Measurements from ENCODE around the gene STUB1.

Gene STUB1

GRCh38 chr16:708959-709358 lies 28.7 kb downstream of the STUB1 start:
- no peaks in the 10 kb centered on the region for H4K20me1 ChIP-seq (ENCODE audit: insufficient read depth)
- H3K4me3 ChIP-seq (IDR thresholded peaks at IDR 0.05; ENCODE audit: insufficient read depth, low read depth, low read length), result no peak overlapping the region
- no peaks in the 10 kb centered on the region for H3K79me2 ChIP-seq (ENCODE audit: insufficient read depth, low read depth)
- H3K27ac ChIP-seq, result no peak overlapping the region
- peaks cover 21% of the 10 kb centered on the region for H3K4me1 ChIP-seq (ENCODE audit: low read depth, poor library complexity, severe bottlenecking)
- H3K4me2 ChIP-seq, result no peak overlapping the region
- no peak overlapping the region for H3K9ac ChIP-seq
- H2AFZ ChIP-seq (ENCODE audit: low read depth), result no peak overlapping the region
- H3K27me3 ChIP-seq (ENCODE audit: insufficient read depth, low read depth), result peaks cover 88% of the 10 kb centered on the region
- no peak for TF ChIP-seq CTCF (conservative IDR thresholded peaks at IDR 0.05; ENCODE audit: low read depth, low read length)
- no peaks in the 10 kb centered on the region for H3K36me3 ChIP-seq (ENCODE audit: insufficient read depth)

DNA sequence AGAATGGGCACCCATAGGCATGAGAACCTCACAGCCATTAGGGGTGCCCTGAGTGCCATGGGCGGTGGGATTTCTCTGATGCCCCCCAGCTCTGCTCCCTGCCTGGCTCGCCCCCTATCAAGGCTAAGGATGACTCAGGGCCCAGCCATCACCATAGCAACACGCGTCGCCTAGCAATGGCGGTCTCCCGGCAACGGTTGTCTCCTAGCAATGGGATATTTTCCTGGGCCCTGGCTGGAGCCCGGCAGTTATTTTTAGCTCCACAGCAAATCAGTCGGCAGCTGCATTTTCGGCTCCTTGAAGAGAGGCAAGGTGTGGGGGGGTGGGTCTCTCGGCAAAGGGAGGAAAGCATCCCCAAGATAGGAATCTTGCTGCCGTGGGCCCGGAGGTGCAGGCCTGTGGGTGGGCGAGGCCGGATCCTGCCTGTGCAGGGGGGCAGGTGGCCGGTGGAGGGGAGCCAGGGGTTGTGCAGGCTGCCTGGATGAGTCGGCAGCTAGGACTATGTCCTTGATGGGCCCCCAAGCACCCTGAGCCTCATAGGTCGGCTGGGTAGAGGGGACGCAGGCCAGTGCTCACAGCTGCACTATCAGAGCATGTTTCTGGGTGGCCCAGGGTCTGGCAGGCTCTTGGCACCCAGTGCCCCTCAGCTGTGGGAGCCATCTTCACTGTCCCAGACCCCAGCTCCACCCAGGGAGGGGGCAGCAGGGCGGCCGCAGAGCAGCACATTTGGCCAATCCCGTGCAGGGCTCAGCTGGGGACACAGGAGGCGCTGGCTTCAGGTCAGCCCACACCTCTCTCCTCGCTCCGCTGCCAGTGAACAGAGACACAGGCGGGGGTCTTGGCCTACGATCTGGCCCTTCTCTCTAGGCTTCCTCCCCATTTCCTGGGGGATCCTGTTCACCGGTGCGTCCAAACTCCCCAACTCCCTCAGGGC lies 29.6 kb downstream of the STUB1 start:
- no peak overlapping the region for H3K4me2 ChIP-seq
- no peaks in the 10 kb centered on the region for H4K20me1 ChIP-seq (ENCODE audit: insufficient read depth)
- no peaks in the 10 kb centered on the region for H3K79me2 ChIP-seq (ENCODE audit: insufficient read depth, low read depth)
- peaks cover 27% of the 10 kb centered on the region for H3K4me1 ChIP-seq (ENCODE audit: low read depth, poor library complexity, severe bottlenecking)
- TF ChIP-seq CTCF (conservative IDR thresholded peaks at IDR 0.05; ENCODE audit: low read depth, low read length), result no peak
- no peak overlapping the region for H3K4me3 ChIP-seq (IDR thresholded peaks at IDR 0.05; ENCODE audit: insufficient read depth, low read depth, low read length)
- peaks cover 87% of the 10 kb centered on the region for H3K27me3 ChIP-seq (ENCODE audit: insufficient read depth, low read depth)
- no peaks in the 10 kb centered on the region for H3K36me3 ChIP-seq (ENCODE audit: insufficient read depth)
- no peak overlapping the region for H3K27ac ChIP-seq
- H2AFZ ChIP-seq (ENCODE audit: low read depth), result no peak overlapping the region
- H3K9ac ChIP-seq, result no peak overlapping the region

- Histone ChIP-seq H3K36me3 (ENCODE audit: insufficient read depth) (no peaks in the 10 kb centered on the region), H3K4me2 (no peak overlapping the region), H3K9ac (no peak overlapping the region), H3K79me2 (ENCODE audit: insufficient read depth, low read depth) (no peaks in the 10 kb centered on the region), H3K4me3 (IDR thresholded peaks at IDR 0.05; ENCODE audit: insufficient read depth, low read depth, low read length) (no peak overlapping the region), H3K4me1 (ENCODE audit: low read depth, poor library complexity, severe bottlenecking) (peaks cover 27% of the 10 kb centered on the region), H4K20me1 (ENCODE audit: insufficient read depth) (no peaks in the 10 kb centered on the region), H2AFZ (ENCODE audit: low read depth) (no peak overlapping the region), H3K27me3 (ENCODE audit: insufficient read depth, low read depth) (peaks cover 84% of the 10 kb centered on the region), H3K27ac (no peak overlapping the region)
- no peak for TF ChIP-seq CTCF (conservative IDR thresholded peaks at IDR 0.05; ENCODE audit: low read depth, low read length)
Observed at GRCh38 chr16:710500-711075, 30.4 kb downstream of the STUB1 start.

- H3K79me2 ChIP-seq (ENCODE audit: insufficient read depth, low read depth), result no peaks in the 10 kb centered on the region
- peaks cover 27% of the 10 kb centered on the region for H3K4me1 ChIP-seq (ENCODE audit: low read depth, poor library complexity, severe bottlenecking)
- H3K4me3 ChIP-seq (IDR thresholded peaks at IDR 0.05; ENCODE audit: insufficient read depth, low read depth, low read length), result no peak overlapping the region
- H3K9ac ChIP-seq, result no peak overlapping the region
- no peak for TF ChIP-seq CTCF (conservative IDR thresholded peaks at IDR 0.05; ENCODE audit: low read depth, low read length)
- no peak overlapping the region for H3K27ac ChIP-seq
- H2AFZ ChIP-seq (ENCODE audit: low read depth), result no peak overlapping the region
- H3K27me3 ChIP-seq (ENCODE audit: insufficient read depth, low read depth), result peaks cover 89% of the 10 kb centered on the region
- no peaks in the 10 kb centered on the region for H3K36me3 ChIP-seq (ENCODE audit: insufficient read depth)
- no peaks in the 10 kb centered on the region for H4K20me1 ChIP-seq (ENCODE audit: insufficient read depth)
- peak overlapping the region; percentile 38; the same call in 1 of the 2 replicates for H3K4me2 ChIP-seq
Observed at GRCh38 chr16:711084-711483, 30.9 kb downstream of the STUB1 start.
